HepG2 (cell line): Measurements from ENCODE around the gene CAMSAP1. TPM values are rescaled to one million over a fixed set of nuclear protein-coding genes. Genes with fewer than 3 reads are reported as not detected.

Source experiments
- GATAD1 ChIP-seq: IDR thresholded peaks from 2 replicates; pipeline ENCODE4 v1.6.1; 2016; ENCODE audit warnings: missing genetic modification reagents, missing compliant biosample characterization
- HCFC1 ChIP-seq: fragments of 150-350 bp; IDR thresholded peaks from 2 replicates; pipeline ENCODE4 v1.6.1; 2014; ENCODE audit warnings: low read depth, low read length
- HNRNPK ChIP-seq: fragments of 200-400 bp; formaldehyde crosslinking; IDR thresholded peaks from 2 replicates; pipeline ENCODE4 v1.6.1; 2018; ENCODE audit warnings: low read length, low read depth, moderate library complexity, mild to moderate bottlenecking; ENCODE audit not compliant: poor library complexity, severe bottlenecking
- KDM5B ChIP-seq: sonication (generic); formaldehyde crosslinking; IDR thresholded peaks from 2 replicates; pipeline ENCODE4 v1.4.0; 2020; ENCODE audit warnings: missing genetic modification reagents, mild to moderate bottlenecking, borderline replicate concordance
- KLF16 ChIP-seq, 2 experiments: sonication (generic) in 1 of 2; formaldehyde crosslinking in 1 of 2; IDR thresholded peaks; 2 replicates each; pipeline versions ENCODE4 v1.6.1 to v1.8.0; 2016 to 2023; ENCODE audit warnings: missing genetic modification reagents in 2 of 2, missing compliant biosample characterization in 1 of 2
- MXI1 ChIP-seq: IDR thresholded peaks from 3 replicates; pipeline ENCODE4 v1.6.1; 2012; ENCODE audit warnings: low read depth, low read length, inconsistent platforms, borderline replicate concordance
- SP1 ChIP-seq, 2 experiments: fragments of 450-650 bp in 1 of 2; sonication (generic) in 1 of 2; formaldehyde crosslinking in 1 of 2; IDR thresholded peaks; 2 replicates each; pipeline versions ENCODE4 v1.4.0 to v1.6.1; 2016 to 2020; ENCODE audit warnings: missing genetic modification reagents in 1 of 2
- STAG1 ChIP-seq: sonication (generic); formaldehyde crosslinking; IDR thresholded peaks from 2 replicates; pipeline ENCODE4 v1.4.0; 2020; ENCODE audit warnings: missing genetic modification reagents
- TAF15 ChIP-seq: fragments of 200-400 bp; formaldehyde crosslinking; IDR thresholded peaks from one replicate; pipeline ENCODE4 v1.6.1; 2018; ENCODE audit warnings: mild to moderate bottlenecking, low read depth, low read length; ENCODE audit not compliant: poor library complexity, severe bottlenecking
- THAP11 ChIP-seq: IDR thresholded peaks from 2 replicates; pipeline ENCODE4 v1.6.1; 2016; ENCODE audit warnings: missing biosample characterization, missing genetic modification reagents
- ZC3H13 ChIP-seq: sonication (generic); formaldehyde crosslinking; IDR thresholded peaks from 2 replicates; pipeline ENCODE4 v1.8.1; 2023; ENCODE audit warnings: mild to moderate bottlenecking, missing genetic modification reagents, moderate library complexity
- ZFX ChIP-seq: sonication (generic); formaldehyde crosslinking; IDR thresholded peaks from 2 replicates; pipeline ENCODE4 v1.4.0; 2020; ENCODE audit warnings: mild to moderate bottlenecking, low read depth, missing genetic modification reagents, moderate library complexity
- ZNF460 ChIP-seq: sonication (generic); formaldehyde crosslinking; IDR thresholded peaks from 2 replicates; pipeline ENCODE4 v1.5.1; 2020; ENCODE audit warnings: missing genetic modification reagents, mild to moderate bottlenecking, borderline replicate concordance
- ZNF501 ChIP-seq: sonication (generic); formaldehyde crosslinking; IDR thresholded peaks from 2 replicates; pipeline ENCODE4 v1.5.1; 2020; ENCODE audit warnings: mild to moderate bottlenecking, moderate library complexity, missing genetic modification reagents
- ZSCAN25 ChIP-seq: sonication (generic); formaldehyde crosslinking; IDR thresholded peaks from 2 replicates; pipeline ENCODE4 v1.8.0; 2022; ENCODE audit warnings: mild to moderate bottlenecking, missing genetic modification reagents
- polyA plus RNA-seq, 8 experiments: library from polyadenylated mRNA; depleted of rRNA in 3 of 8; stranded (reverse) in 7 of 8; unstranded in 1 of 8; fragments of >200 nt; fragmentation: Illumina TruSeq in 4 of 8; extraction: Trizol in 4 of 8; gene quantifications; 2 replicates each; pipeline versions ENCODE4 v1.2.1 to v1.2.3, GENCODE V29; 2011 to 2016; ENCODE audit warnings: low read depth in 4 of 8, missing spikeins in 1 of 8, mixed read lengths in 1 of 8; ENCODE audit not compliant: insufficient read depth in 1 of 8
- total RNA-seq, 5 experiments: library from RNA; depleted of rRNA; stranded (reverse); fragments of >200 nt; fragmentation: Illumina TruSeq; extraction: Trizol; gene quantifications; 2 replicates each; pipeline ENCODE4 v1.2.3, GENCODE V29; 2016; ENCODE audit warnings: low read depth in 1 of 5
- TF ChIP-seq, protein P1 (sequence below): sonication (generic); formaldehyde crosslinking; IDR thresholded peaks from 2 replicates; pipeline ENCODE4 v1.4.0; 2020; ENCODE audit warnings: missing genetic modification reagents, borderline replicate concordance
- TF ChIP-seq, protein P2 (sequence below): IDR thresholded peaks from 2 replicates; pipeline ENCODE4 v1.6.1; 2018; ENCODE audit warnings: missing genetic modification reagents, mild to moderate bottlenecking, missing compliant biosample characterization
- TF ChIP-seq, protein P3 (sequence below): sonication (generic); formaldehyde crosslinking; IDR thresholded peaks from 2 replicates; pipeline ENCODE4 v1.4.0; 2020; ENCODE audit warnings: missing genetic modification reagents
- TF ChIP-seq, protein P4 (sequence below): sonication (generic); formaldehyde crosslinking; IDR thresholded peaks from 2 replicates; pipeline ENCODE4 v1.8.1; 2023; ENCODE audit warnings: mild to moderate bottlenecking, missing genetic modification reagents

The CAMSAP1 gene
- total and polyA plus RNA-seq, 2 of the 13 experiments (the other 11 are each of a cell fraction or from before 2014, with no cell fraction given), result 3.8 to 12.4 TPM

DNA sequence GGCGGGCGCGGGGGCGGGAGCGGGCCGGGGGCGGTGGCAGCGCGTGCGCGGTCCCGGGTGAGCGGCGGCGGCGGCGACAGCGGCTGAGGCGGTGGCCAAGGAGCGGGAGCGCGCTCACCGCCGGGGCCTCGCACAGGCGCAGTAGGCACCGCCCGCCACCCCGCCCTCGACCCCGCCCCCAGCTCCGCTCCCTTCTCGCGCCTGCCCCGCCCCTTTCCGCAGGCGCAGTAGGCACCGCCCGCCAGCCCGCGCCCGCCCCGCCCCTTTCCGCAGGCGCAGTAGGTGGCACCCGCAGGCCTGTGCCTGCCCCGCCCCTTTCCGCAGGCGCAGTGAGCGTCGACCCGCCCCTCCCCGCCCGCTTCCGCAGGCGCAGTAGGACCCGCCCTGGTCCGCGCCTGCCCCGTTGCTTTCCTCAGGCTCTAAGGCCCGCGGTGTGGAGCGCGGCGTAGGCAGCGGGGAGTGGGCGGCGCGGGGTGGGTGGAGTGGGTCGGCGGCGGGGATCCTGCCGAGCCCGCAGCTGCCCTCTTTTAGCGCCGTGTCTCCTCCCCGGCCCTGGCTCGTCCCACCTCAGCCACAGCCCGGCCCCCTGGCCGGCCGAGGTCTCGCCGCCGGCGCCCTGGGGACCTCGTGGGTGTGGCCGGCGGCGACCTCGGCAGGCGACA lies at the start of gene CAMSAP1 (continued):
- no peak for TF ChIP-seq SP1 (IDR thresholded peaks at IDR 0.05)
- TF ChIP-seq SP1 (CRISPR knock-in tag; IDR thresholded peaks at IDR 0.05), result peak; percentile 63; the same call in 1 of the 2 replicates
- TF ChIP-seq ZSCAN25 (CRISPR knock-in tag), result peak; percentile 27; the same call in 1 of the 2 replicates
- TF ChIP-seq, protein P1, sequence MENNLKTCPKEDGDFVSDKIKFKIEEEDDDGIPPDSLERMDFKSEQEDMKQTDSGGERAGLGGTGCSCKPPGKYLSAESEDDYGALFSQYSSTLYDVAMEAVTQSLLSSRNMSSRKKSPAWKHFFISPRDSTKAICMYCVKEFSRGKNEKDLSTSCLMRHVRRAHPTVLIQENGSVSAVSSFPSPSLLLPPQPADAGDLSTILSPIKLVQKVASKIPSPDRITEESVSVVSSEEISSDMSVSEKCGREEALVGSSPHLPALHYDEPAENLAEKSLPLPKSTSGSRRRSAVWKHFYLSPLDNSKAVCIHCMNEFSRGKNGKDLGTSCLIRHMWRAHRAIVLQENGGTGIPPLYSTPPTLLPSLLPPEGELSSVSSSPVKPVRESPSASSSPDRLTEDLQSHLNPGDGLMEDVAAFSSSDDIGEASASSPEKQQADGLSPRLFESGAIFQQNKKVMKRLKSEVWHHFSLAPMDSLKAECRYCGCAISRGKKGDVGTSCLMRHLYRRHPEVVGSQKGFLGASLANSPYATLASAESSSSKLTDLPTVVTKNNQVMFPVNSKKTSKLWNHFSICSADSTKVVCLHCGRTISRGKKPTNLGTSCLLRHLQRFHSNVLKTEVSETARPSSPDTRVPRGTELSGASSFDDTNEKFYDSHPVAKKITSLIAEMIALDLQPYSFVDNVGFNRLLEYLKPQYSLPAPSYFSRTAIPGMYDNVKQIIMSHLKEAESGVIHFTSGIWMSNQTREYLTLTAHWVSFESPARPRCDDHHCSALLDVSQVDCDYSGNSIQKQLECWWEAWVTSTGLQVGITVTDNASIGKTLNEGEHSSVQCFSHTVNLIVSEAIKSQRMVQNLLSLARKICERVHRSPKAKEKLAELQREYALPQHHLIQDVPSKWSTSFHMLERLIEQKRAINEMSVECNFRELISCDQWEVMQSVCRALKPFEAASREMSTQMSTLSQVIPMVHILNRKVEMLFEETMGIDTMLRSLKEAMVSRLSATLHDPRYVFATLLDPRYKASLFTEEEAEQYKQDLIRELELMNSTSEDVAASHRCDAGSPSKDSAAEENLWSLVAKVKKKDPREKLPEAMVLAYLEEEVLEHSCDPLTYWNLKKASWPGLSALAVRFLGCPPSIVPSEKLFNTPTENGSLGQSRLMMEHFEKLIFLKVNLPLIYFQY (CRISPR knock-in tag), result no peak
- peak in 1 of 2 experiments; percentile 56; a peak in 1 of 4 replicates for TF ChIP-seq KLF16 (CRISPR knock-in tag; IDR thresholded peaks at IDR 0.05)
- TF ChIP-seq STAG1 (CRISPR knock-in tag), result no peak
- TF ChIP-seq THAP11 (CRISPR knock-in tag), result peak; percentile 75
- TF ChIP-seq MXI1, result peak; percentile 14; the same call in 1 of the 3 replicates
- TF ChIP-seq KDM5B (CRISPR knock-in tag), result peak; percentile 84
- 0 out of 2 replicates have a peak, but pooled peaks have one; percentile 49 for TF ChIP-seq ZC3H13 (CRISPR knock-in tag)
- TF ChIP-seq, protein P2, sequence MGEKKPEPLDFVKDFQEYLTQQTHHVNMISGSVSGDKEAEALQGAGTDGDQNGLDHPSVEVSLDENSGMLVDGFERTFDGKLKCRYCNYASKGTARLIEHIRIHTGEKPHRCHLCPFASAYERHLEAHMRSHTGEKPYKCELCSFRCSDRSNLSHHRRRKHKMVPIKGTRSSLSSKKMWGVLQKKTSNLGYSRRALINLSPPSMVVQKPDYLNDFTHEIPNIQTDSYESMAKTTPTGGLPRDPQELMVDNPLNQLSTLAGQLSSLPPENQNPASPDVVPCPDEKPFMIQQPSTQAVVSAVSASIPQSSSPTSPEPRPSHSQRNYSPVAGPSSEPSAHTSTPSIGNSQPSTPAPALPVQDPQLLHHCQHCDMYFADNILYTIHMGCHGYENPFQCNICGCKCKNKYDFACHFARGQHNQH (CRISPR knock-in tag), result 0 out of 2 replicates have a peak, but pooled peaks have one; percentile 62
- peak; percentile 33 for TF ChIP-seq HNRNPK
- TF ChIP-seq GATAD1 (CRISPR knock-in tag), result peak; percentile 59
- TF ChIP-seq ZFX (CRISPR knock-in tag), result peak; percentile 88
- peak; percentile 83 for TF ChIP-seq ZNF501 (CRISPR knock-in tag)
- TF ChIP-seq TAF15, result no peak
- peak; percentile 33; the same call in 1 of the 2 replicates for TF ChIP-seq HCFC1
- TF ChIP-seq, protein P3, sequence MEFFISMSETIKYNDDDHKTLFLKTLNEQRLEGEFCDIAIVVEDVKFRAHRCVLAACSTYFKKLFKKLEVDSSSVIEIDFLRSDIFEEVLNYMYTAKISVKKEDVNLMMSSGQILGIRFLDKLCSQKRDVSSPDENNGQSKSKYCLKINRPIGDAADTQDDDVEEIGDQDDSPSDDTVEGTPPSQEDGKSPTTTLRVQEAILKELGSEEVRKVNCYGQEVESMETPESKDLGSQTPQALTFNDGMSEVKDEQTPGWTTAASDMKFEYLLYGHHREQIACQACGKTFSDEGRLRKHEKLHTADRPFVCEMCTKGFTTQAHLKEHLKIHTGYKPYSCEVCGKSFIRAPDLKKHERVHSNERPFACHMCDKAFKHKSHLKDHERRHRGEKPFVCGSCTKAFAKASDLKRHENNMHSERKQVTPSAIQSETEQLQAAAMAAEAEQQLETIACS (CRISPR knock-in tag), result peak; percentile 78
- TF ChIP-seq, protein P4, sequence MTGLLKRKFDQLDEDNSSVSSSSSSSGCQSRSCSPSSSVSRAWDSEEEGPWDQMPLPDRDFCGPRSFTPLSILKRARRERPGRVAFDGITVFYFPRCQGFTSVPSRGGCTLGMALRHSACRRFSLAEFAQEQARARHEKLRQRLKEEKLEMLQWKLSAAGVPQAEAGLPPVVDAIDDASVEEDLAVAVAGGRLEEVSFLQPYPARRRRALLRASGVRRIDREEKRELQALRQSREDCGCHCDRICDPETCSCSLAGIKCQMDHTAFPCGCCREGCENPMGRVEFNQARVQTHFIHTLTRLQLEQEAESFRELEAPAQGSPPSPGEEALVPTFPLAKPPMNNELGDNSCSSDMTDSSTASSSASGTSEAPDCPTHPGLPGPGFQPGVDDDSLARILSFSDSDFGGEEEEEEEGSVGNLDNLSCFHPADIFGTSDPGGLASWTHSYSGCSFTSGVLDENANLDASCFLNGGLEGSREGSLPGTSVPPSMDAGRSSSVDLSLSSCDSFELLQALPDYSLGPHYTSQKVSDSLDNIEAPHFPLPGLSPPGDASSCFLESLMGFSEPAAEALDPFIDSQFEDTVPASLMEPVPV (CRISPR knock-in tag), result 0 out of 2 replicates have a peak, but pooled peaks have one; percentile 32
- TF ChIP-seq ZNF460 (CRISPR knock-in tag), result no peak
